ENCODE data around the gene GTF3C6.

DNA sequence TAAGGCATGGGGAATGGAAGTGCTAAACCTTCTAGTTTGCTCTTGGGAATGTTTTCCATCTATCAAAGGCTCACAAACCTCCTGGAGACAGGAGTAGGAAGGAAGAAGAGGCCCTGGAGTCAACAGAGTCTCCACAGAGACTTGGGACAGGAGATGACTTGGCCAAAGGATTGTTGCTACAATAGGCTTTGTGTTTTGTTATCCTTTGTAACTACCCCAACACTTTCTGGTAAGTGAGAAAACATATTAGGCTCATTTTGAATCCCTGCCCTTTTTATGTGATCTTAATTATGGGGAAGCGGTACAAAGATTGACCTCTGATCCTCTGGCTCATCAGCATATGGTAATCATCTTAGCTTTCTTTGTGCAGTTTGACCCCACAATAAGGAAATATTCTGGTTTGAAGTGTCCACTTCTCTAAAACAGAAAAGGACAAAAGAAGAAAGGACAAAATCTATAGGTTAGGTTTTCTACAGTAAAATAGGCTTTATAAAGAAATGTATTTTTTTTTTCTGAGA lies 24.1 kb upstream of the GTF3C6 start:
- TF ChIP-seq, protein P1, sequence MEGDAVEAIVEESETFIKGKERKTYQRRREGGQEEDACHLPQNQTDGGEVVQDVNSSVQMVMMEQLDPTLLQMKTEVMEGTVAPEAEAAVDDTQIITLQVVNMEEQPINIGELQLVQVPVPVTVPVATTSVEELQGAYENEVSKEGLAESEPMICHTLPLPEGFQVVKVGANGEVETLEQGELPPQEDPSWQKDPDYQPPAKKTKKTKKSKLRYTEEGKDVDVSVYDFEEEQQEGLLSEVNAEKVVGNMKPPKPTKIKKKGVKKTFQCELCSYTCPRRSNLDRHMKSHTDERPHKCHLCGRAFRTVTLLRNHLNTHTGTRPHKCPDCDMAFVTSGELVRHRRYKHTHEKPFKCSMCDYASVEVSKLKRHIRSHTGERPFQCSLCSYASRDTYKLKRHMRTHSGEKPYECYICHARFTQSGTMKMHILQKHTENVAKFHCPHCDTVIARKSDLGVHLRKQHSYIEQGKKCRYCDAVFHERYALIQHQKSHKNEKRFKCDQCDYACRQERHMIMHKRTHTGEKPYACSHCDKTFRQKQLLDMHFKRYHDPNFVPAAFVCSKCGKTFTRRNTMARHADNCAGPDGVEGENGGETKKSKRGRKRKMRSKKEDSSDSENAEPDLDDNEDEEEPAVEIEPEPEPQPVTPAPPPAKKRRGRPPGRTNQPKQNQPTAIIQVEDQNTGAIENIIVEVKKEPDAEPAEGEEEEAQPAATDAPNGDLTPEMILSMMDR (IDR thresholded peaks at IDR 0.05 in 2 of 3, conservative IDR thresholded peaks at IDR 0.05 in 1 of 3; ENCODE audit: borderline replicate concordance in 1 of 3, insufficient read depth in 1 of 3, low read depth in 2 of 3, low read length in 2 of 3) = no peak
- TF ChIP-seq TCF7L2 (IDR thresholded peaks at IDR 0.05; ENCODE audit: borderline replicate concordance, extremely low read depth, insufficient read depth, insufficient read length) (no peak), RAD21 (IDR thresholded peaks at IDR 0.05; ENCODE audit: low read depth) (no peak), ZFX (IDR thresholded peaks at IDR 0.05) (no peak), ELF1 (IDR thresholded peaks at IDR 0.05; ENCODE audit: borderline replicate concordance, low read depth) (no peak), POLR2AphosphoS5 (IDR thresholded peaks at IDR 0.05; ENCODE audit: low read depth, low read length) (no peak), POLR2A (IDR thresholded peaks at IDR 0.05; ENCODE audit: borderline replicate concordance, extremely low read depth, insufficient read depth, insufficient read length) (no peak), FOSL1 (IDR thresholded peaks at IDR 0.05; ENCODE audit: low read depth) (no peak)
- TF ChIP-seq, protein P2, sequence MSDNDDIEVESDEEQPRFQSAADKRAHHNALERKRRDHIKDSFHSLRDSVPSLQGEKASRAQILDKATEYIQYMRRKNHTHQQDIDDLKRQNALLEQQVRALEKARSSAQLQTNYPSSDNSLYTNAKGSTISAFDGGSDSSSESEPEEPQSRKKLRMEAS (IDR thresholded peaks at IDR 0.05) = no peak
- TF ChIP-seq, protein P3, sequence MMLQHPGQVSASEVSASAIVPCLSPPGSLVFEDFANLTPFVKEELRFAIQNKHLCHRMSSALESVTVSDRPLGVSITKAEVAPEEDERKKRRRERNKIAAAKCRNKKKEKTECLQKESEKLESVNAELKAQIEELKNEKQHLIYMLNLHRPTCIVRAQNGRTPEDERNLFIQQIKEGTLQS (IDR thresholded peaks at IDR 0.05) = no peak
